Measurements from ENCODE around the gene QSOX2.

Gene QSOX2

DNA sequence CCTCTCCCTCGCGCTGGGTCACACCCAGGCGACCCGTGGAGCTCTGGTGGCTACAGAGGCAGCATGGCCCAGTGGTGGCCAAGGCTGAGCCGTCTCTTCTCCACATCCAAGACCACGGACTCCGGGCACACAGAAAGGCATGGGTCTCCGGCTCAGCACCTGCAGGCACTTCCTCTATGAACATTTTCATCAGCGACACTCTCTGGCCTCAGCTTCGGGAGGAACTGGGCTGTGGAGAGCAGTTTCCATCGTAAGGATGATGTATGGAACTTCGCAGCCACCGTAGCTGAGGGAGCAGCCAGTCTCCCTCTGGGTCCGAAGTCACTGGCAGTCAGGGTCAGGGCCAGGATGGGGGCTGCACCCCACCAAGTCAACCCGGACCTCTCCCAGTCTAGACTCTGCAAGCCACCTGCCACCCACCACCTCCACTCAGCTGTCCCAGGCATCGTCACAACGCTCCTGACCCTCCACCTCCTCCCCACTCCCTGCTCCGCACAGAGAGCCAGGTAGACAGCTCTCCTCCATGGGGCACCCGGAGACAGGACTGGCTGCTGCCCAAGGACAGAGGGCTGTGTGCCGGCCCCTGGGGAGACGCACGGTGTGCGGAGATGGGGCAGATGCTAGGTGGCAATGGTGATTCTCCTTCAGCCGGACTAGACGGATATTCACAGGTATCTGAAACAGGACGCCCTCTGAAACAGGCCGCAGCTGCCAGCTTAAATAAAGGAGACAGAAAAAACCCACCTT lies 9.7 kb downstream of the QSOX2 start:
- DNase-seq: no peak

GRCh38 chr9:136235171-136235570 lies 10.4 kb downstream of the QSOX2 start:
- no peak for DNase-seq

- DNase-seq: no peak
These were observed 11.0 kb downstream of the QSOX2 start for GRCh38 chr9:136234597-136234996.

- DNase-seq: no peak
These were observed 11.7 kb downstream of the QSOX2 start for GRCh38 chr9:136233868-136234267.

- DNase-seq: no peak
These were observed 12.2 kb downstream of the QSOX2 start for GRCh38 chr9:136233411-136233810.

- DNase-seq: no peak
These were observed 12.6 kb downstream of the QSOX2 start for GRCh38 chr9:136232969-136233368.

DNA sequence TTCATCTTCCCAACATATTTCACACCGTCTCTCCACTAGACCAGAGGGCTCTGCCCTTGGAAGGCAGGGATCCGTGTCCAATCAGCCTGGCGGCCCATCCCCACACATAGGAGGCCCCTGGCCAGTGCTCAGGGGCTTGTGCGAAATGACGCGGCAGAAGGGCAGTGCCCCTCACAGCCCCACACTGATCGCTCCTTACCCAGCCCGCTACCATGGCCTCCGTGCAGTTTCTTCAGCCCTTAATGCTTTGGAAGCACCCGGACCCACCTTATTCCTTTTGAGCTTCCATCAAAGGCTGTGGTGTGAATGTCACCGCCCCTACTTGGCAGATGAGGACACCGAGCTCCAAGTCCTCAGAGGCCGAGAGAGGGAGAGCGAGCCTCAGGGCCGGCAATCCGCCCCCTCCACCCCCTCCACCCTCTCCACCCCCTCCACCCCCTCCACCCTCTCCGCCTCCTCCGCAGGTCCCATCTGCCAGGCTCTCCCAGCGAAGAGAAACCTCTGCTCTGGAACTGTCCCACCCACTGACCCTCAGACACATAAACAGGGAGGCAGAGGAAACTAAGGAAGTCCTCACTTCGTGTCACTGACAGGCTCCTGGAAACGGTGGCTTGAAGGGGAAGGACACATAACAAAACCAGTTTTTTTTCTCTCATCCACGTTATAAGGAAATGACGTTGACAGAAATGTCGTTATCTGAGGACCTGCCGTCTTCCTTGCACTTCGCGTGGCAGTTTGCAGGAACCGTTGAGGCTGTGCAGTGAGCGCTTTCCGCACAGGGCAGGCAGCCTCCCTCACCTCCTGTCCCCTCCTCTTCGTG lies 13.9 kb downstream of the QSOX2 start:
- no peak for DNase-seq

GRCh38 chr9:136230773-136231172 lies 14.8 kb downstream of the QSOX2 start:
- DNase-seq: no peak

DNA sequence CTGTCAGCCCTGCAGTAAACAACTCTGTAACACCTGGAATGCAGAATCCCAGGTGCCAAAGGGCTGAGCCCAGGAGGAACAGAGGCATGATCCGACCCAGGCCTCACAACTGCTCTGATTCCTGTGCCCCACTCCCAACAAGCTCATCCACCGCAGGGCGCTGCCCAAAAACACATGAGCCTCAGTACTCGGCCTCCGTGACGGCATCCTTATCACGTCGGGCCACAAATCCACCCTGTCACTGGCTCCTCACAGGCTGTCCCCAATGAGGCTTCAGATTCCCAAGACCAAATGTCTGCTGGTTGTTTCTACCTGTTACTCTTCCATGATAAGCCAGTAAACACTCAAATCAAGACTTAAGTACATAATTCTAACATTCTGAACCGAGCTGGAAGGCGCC lies 15.2 kb downstream of the QSOX2 start:
- DNase-seq: no peak

DNA sequence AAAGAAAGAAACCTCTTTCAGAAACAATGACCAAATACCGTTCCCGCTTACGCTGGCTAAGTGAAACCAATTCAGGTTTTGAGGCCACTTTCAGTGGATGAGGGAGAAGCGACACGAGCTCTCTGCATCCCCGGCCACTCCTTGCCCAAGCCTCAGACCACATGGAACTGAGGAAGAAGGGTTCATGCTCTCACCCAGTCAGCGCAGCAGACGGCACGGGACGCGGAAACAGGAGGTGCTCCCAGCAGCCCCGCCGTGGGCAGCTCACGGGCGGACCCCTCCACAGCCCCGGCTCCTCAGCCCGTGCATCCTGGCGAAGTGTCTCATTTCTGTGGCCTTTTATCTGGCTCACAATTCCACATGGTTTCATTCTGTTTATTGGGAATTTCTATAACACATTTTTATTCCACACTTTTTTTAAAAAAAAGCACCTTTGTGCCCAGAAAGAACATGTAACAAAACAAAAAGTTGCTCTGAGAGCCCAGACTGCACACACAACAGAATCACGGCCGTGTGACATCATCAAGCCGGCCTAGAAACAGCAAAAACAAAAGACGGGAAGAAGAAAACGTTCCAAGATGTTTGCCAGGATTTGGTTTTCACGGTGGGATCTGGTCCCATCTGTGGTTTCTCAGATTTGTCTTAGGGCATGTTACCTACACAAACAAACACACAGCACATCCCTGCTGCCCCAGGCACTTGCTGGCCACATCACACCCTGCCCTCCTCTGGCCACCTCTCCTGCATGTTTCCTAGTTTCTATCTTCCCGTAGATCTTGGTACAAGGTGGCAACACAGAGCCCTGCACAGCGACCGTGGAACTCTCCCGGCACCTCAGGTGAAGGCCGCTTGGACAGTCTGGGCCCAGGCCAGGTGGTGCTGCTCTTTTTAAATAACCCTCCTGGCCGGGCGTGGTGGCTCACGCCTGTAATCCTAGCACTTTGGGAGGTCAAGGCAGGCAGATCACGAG lies 16.2 kb downstream of the QSOX2 start:
- DNase-seq: no peak

DNA sequence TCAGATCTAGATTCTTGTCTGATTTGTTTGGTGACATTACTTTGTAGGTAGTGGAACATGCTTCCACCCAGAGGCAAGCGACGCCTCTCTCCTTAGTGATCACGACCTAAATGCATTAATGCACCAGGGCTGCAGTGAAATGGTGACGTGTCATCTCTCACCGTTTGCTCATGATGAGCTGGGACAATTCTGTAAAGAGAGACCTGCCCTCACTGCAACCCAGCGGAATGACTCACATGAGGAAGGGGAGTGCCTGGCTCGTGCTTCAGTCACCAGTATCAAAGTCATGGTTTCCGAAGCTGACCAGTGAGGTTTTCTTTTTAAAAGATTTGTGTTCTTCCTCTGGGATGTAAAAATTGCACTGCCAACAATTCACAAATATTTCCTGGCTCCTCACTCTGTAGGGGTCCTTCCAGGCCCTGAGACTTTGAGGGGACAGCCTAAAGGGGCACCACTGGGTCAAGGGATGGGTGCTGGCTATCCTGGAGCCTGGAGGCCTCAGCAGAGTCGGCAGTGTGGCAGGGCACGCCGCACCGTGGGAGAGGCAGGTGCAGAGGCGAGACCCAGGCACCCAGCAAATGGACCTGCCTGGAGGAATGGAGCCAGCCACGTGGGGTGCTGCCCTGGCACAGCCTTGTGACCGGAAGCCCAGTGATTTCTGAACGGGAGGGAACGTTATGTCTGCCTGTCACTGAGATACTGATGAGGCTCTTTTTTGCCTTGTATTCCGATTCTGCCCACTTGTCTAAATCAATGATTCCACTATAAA lies 17.3 kb downstream of the QSOX2 start:
- DNase-seq: no peak

DNA sequence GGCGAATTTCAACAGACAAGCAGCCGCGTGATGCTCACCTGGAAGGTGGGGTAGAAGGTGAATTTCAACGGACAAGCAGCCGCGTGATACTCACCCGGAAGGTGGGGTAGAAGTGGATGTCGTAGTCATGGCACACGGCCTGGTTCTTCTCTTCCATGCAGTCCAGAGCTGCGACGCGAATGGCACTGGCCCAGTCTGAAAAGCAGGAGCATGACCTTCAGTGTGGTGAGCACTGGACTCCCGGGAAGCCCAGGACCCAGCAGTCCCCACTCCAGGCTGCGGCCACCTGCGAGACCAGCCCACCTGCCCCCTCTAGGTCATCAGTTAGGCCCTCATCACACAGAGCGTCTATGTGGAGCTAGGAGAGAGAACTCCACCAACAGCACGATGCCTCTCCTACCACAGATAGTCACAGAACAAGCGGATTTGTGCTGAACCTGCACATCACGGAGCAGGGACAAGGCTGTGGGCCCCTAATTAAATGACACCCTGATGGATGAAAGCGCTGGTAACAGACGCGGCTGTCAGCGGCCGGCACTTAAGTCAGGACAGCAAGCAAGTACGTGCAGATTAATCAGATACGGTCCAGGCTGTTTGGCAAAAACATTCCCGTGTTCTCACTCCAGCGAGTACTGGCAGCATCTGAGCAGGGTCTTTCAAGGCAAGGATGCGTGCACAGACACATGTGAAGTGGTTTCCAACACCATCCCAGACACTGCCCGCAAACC lies 18.8 kb downstream of the QSOX2 start:
- no peak for DNase-seq

GRCh38 chr9:136225748-136226679 lies 19.6 kb downstream of the QSOX2 start:
- no peak for DNase-seq

DNA sequence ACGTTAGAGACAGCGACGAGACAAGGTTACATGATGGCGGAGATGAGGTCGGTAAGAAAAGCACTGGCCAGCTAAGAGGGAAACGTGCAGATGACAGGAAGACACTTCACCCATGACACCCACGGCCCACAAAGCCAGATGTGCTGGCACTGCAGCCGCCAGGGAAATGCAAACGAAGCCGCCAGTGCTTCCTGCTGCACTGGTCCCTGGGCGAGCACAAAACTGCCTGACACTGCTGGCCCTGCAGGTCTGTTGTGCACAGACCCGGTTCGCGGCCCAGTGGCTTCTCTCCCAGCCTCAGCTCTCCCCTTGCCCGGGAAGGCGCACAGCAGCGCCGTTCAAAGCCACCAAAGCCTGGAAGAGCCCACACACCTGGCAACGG lies 20.3 kb downstream of the QSOX2 start:
- no peak for DNase-seq

GRCh38 chr9:136223871-136224640 lies 21.6 kb downstream of the QSOX2 start:
- no peak for DNase-seq

- no peak for DNase-seq
These were observed 22.7 kb downstream of the QSOX2 start for GRCh38 chr9:136222906-136223285.

DNA sequence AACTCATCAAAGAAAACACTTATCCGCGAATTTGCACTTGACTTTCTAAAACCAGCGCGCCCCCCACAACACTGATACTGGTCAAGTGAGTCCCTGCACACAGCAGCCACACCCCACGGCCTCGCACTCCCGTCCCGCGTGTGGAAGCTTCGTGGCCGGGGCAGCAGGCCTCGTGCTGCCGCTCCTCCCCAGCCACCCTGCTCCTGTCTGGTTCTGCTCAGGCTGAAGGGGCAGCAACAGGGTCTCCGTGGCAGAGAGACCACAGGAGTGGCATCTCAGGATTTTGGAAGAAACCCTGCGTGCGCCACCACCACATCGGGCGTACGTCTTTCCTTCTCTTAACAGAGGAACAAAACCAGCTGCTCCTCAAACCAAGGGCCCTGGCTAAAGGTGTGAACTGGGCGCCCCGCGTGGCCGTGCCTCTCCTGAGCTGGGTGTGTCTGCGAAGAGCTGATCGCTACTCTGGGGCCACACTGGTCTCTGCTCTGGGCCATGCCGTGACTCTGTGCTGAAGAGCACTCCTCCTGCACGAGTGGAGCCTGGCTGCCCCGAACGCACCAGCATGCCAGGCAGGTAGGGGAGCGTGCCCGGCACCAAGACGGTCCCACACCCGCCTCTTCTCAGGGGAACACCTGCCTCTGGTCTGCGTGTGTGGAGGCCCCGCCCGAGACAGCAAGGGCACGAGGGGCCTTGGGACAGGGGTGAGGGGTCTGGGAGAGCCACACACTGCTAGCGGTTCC lies 23.3 kb downstream of the QSOX2 start:
- no peak for DNase-seq

GRCh38 chr9:136220017-136220729 lies 25.4 kb downstream of the QSOX2 start:
- no peak for DNase-seq

Measured in NCI-H446 treated with DMSO at 0.1 percent for 48 hours (cell line).